GM12891 (cell line): ENCODE data around the gene TREML4.

ENCODE experiments used
- POLR2A ChIP-seq: IDR thresholded peaks from 2 replicates; pipeline ENCODE4 v1.6.1; 2011; ENCODE audit warnings: low read depth, low read length, control low read depth
- POLR2AphosphoS5 ChIP-seq: IDR thresholded peaks from 2 replicates; pipeline ENCODE4 v1.6.1; 2011; ENCODE audit warnings: low read depth, low read length, control low read depth
- TAF1 ChIP-seq: IDR thresholded peaks from 2 replicates; pipeline ENCODE4 v1.6.1; 2011; ENCODE audit warnings: low read depth, low read length, control low read depth

GRCh38 chr6:41197234-41197633 is 30.9 kb upstream of the TREML4 start:
- TF ChIP-seq POLR2A (no peak), TAF1 (no peak), POLR2AphosphoS5 (no peak)
